HG03571 (cell line): Measurements from ENCODE around the gene SKOR1.

ENCODE experiments used
- ATAC-seq: cut with Tn5 transposase; IDR thresholded peaks from one replicate; pipeline ENCODE4 v1.9.1; 2021; ENCODE audit not compliant: unreplicated experiment

Gene SKOR1

DNA sequence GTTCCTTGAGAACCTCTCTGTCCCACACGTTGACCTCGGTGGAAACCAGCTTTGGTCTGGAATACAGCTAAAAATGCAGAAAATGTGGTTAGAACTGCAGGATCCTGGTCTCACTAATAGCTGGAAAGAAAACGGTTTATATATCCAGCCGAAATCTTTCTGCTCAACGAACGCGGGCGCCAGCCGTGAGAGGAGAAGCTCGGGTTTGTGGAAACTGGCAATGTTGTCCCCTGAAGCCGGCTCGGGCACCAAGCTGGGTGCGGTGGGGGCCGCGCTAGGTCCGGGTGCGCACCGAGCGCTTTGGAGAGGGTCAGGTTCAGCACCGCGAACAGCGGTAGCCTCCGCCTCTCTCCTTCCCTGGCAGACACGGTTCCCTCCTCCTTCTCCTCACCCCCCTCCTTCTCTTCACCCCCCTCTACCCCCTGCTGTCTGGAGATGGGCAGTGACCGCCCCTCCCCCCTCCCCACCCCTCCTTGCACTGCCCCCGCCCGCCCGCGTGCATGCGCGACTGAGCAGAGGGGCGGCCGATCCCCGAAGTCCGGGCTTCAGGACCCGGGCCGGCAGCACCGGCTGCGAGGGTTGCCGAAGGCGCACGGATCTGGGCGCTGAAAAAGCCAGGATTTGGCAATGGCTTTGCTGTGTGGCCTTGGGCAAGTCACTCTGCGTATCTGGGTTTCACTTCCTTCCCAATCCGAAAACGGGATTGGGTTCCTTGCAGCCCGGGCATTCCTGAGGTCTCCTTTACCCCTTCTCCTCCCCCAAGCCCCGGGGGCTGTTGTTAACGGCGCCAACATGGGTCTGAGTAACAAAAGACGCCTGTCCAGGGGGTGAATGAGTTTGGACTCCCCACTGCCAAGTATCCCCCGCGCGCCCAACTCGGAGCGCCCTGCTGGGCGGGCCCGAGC lies at the start of gene SKOR1:
Gene SKOR1 (plus strand): TSS at position 534 of the 905 bp plus-strand sequence. CDS start 94 bp downstream, at position 628.
- no peak for ATAC-seq

- no peak for ATAC-seq
Observed at GRCh38 chr15:67775998-67776397, 49.3 kb upstream of the SKOR1 start.

GRCh38 chr15:67776600-67776999 lies 48.7 kb upstream of the SKOR1 start:
- ATAC-seq = no peak

DNA sequence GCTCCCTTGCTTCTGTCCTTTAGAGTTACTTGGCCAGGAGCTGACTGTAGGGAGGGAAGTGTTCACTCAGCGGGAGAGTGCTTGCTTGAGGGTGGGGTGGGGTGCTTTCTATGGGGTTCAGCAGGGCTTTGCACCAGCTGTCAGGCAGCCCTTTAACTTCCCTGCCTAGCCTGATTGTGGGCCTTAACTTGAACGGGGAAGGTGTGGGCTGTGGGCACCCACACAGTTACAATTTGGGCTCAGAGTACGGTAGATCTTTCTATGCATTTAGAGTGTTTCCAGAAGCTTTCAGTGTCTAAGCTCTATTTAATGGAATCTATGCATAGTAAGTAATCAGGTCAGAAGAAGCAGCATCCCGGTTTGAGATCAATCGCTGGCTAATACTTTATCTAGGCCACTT lies 48.2 kb upstream of the SKOR1 start:
- no peak for ATAC-seq

DNA sequence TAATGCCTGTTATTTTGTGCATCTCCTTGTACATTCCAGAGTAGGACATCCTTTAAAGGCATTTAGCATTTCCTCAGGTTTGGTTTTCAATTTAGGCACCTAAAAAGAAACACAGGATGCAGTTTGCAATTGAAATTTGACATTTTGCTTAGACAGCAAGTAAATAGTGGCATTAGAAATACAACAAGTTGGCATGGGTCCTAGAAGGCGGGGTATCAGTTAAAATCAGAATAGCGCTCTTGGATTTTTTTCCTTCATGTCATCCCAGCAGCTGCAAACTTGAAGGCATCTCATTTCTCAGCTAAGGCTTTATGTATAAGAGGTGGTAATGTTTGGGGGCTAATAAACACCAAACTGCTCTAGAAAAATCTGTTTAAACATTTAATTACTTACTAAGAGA lies 47.5 kb upstream of the SKOR1 start:
- ATAC-seq = no peak

DNA sequence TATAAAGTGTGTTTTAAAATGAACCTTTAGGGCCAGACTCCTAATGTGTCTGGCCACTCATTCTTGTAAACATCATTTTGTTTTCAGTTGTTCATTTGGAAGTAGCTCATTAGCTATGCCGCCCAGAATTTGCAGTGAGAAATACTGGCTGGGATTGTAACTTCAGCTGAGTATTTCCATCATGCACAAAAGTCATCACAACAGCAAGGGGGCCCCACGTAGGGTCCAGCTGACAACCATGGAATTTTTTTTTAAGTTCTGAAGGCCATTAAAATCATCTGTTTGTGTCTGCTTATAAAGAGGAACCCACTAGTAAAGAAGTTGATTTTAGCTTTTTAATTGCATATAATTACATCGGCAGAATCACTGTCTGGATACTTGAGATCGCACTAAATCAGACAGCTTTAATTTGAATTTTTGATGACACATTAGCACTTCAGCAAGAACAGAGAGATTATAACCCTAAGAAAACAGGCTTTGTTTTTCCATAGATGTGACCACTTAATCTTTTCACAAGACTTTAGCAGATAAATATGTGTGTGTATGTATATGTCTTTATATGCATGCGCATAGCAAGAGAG lies 46.3 kb upstream of the SKOR1 start:
- no peak for ATAC-seq

DNA sequence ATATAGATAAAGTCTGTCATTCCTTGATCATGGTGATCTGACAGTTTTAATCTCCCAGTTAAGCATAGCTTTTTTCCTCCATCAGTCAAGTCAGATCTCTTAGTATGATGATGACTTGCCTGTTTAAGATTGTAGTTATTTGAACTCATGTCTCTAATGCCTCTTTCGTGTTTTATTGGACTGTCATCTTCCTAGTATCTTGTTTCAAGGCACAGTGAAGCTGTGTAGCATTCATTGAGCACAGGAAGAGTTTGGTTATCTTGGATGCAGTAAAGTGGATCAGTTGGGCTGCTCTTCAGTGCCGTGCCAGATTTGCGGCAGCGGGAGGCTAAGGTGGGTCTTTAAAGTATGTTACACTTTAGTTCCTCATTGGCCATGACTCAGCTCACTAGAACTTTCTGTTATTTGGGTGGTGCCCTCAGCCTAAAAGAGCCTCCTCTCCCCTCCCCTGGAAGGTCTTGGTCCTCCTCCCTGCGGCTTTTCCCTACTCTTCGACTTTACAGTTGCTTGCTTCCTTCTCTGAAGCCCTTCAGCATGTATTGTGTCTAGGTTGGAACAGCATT lies 45.7 kb upstream of the SKOR1 start:
- ATAC-seq = no peak

- no peak for ATAC-seq
Observed at GRCh38 chr15:67781061-67781460, 44.2 kb upstream of the SKOR1 start.

DNA sequence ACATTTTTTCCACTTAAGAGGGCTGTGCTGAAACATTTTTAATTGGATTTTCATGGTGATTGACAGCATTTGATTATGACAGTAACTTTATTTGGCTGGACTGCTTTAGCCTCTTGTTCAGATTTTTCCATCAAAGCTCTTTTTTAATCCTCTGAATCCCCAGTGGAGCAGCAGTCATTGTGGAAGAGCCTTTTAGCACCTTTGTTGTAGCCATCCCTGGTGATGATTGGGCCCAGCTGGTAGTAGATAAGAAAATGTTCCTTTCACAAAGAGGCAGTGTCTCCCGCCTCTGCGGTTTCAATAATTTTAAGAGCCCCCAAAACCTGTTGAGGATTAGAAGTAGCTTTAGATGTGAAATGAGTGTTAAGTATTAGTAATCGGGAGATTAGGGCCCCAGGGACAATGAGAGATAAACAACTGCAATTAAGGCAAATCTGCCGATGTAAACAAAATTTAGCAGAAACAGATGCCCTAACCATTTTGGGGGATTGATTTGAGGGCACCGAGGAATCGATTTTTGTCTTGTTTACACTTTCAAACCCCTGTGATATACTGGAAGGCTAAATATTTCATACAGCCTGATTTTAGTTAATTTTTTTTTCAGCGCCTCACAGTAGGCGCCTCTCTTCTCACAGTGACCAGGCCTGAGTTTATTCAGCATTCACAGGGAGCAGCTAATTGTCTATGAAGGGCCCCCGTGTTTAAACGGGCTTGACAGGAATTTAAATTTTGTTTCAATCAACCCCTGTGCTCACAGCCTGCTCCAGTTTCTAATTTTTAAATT lies 43.2 kb upstream of the SKOR1 start:
- ATAC-seq = no peak

DNA sequence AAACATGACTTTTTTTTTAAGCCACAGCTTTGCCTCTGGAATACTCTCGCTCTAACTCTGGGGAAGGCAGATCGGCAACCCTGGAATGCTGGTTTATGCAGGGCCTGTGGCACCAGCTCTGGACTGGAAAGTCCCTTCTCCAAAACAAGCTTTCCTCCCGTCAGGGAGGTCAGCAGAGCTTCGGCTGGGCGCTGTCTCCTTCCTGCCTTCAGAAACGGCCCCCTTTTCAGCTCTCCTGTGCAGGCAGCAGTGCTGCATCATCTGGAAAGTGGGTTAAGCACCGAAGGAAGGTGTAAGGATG lies 42.7 kb upstream of the SKOR1 start:
- ATAC-seq = no peak

GRCh38 chr15:67783303-67783702 lies 42.0 kb upstream of the SKOR1 start:
- ATAC-seq = peak; percentile 70

DNA sequence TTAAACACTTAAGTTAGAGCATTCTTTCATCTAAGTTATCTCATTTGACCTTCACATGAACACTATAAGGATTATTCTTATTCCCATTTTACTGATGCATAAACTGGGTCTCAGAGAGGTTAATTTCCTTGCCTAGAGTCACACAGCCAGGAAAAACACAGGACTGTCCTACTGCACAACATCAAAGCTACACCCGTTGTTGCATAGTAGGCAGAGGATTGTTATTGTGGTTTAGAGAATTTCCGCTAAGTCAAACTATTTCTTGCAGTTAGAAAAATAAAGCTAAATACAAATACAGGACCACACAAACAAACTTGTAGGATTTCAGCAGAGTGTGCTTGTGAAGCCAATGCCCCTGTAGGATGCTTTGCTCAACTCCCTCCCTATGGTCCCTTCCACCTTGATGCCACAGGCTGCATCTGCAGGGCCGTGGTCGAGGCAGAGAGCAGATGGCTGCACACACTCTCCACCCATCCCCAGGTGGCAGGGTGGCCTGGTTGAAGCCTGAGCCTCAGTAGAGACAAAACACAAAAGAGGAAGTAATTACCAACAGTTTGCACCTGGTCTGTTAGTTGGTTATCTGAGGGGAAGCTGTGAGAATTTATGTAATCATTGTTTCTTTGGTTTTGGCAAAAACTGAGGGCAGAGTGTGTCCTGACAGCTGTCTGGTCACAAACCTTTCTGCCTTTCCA lies 41.1 kb upstream of the SKOR1 start:
- peak; percentile 81 for ATAC-seq

- no peak for ATAC-seq
Observed at GRCh38 chr15:67784856-67785430, 40.4 kb upstream of the SKOR1 start.

GRCh38 chr15:67785431-67785830 lies 39.9 kb upstream of the SKOR1 start:
- no peak for ATAC-seq

- ATAC-seq = no peak
Observed at GRCh38 chr15:67786646-67787045, 38.7 kb upstream of the SKOR1 start.

- ATAC-seq = no peak
Observed at GRCh38 chr15:67788986-67789385, 36.3 kb upstream of the SKOR1 start.

DNA sequence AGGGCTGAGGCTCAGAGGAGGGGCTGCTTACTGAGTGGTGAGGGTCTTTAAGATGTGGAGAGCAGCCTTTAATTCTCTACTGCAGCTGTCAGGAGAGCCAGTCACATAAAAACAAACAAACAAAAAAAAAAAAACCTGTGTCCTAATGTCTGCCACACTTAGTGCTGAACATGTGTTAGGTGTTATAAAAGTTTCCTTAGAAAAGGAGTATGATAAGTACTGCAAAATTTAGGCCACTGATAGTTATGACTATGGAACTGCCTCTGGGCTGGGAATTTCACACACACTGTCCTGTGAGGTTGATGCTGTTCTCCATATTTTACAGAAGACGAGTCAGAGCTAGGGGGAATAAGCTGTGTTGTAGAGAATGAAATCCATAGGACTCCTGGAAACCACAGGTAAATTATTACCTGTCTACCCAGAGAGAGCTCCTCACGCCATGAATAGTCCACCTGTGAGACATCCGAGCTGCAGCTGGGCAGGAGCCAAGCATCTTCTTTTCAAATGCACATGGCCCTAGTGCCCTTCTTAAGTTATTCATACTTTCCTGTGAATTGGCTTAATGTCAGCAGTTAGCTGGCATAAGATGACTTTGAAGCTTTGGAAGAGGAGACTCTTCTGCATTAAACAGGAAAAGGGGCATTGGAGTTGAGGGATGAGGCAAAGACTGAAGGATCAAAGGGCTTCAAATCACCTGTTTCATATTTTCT lies 34.5 kb upstream of the SKOR1 start:
- no peak for ATAC-seq

- ATAC-seq = no peak
Observed at GRCh38 chr15:67792250-67792942, 32.9 kb upstream of the SKOR1 start.

GRCh38 chr15:67794832-67795574 lies 30.3 kb upstream of the SKOR1 start:
- ATAC-seq = no peak
